K562 (cell line): Measurements from ENCODE around the gene ACHE. TPM values are rescaled to one million over a fixed set of nuclear protein-coding genes. Genes with fewer than 3 reads are reported as not detected.
A peak's percentile ranks its signal among the peaks of the same experiment; 100 is the strongest.

Source experiments
- ATAC-seq: fragments of 200-7000 bp; cut with Tn5 transposase; 3 replicates; pipeline ENCODE4 v1.9.1; 2020; ENCODE audit warnings: moderate library complexity
- BruUV-seq: library from RNA; stranded (reverse); fragments of 400-500 nt; replicated peaks from 2 replicates; lab custom pipeline; 2021; lab: Mats Ljungman, UMichigan
- CTCF ChIA-PET: fragments of 300-600 bp; formaldehyde crosslinking; extraction: SDS; loops from one replicate; lab custom pipeline; 2021; ENCODE audit warnings: low intra/inter-chr PET ratio; lab: Yijun Ruan, JAX
- POLR2A ChIA-PET: fragments of 300-600, 350-650 bp; sonication (Branson Sonifier 250); formaldehyde crosslinking; extraction: SDS; loops from one replicate; lab custom pipeline; 2021; ENCODE audit warnings: antibody characterized with exemption, inconsistent platforms; lab: Yijun Ruan, JAX
- DNase-seq, 4 experiments: peaks; one replicate each; pipeline versions ENCODE4 v3.0.0 to v3.0.0-alpha.2; 2011 to 2018; ENCODE audit warnings: low spot score in 3 of 4, mixed read lengths in 3 of 4; ENCODE audit errors: extremely low read depth in 1 of 4
- FAIRE-seq: peaks from 2 replicates; lab custom pipeline; 2011; peaks lifted over from hg19 to GRCh38; lab: Jason Lieb, UNC
- H2AFZ ChIP-seq: 2 replicates; pipeline ENCODE4 v1.6.0; 2011; ENCODE audit warnings: low read depth, low read length, control low read depth, inconsistent platforms
- H3K27ac ChIP-seq: fragments of 200-600 bp; 3 replicates; pipeline ENCODE4 v1.8.0; 2011; ENCODE audit warnings: low read depth, mild to moderate bottlenecking, control low read depth, inconsistent platforms, low read length, moderate library complexity, mixed read lengths; ENCODE audit errors: extremely low read depth
- H3K27me3 ChIP-seq, 2 experiments: fragments of 300-600 bp in 1 of 2; 2 replicates in 1 of 2; 3 replicates in 1 of 2; pipeline versions ENCODE4 v1.6.0 to v1.8.0; 2011; ENCODE audit warnings: inconsistent platforms in 2 of 2, low read length in 2 of 2, mild to moderate bottlenecking in 1 of 2, mixed read lengths in 1 of 2, moderate library complexity in 1 of 2; ENCODE audit not compliant: control insufficient read depth in 2 of 2, insufficient read depth in 2 of 2
- H3K36me3 ChIP-seq: fragments of 300-600 bp; 3 replicates; pipeline ENCODE4 v1.8.0; 2011; ENCODE audit warnings: mild to moderate bottlenecking, low read length, inconsistent platforms; ENCODE audit not compliant: control insufficient read depth, insufficient read depth
- H3K4me1 ChIP-seq, 2 experiments: fragments of 200-600 bp in 1 of 2; replicated peaks in 1 of 2; 2 replicates in 1 of 2; 3 replicates in 1 of 2; pipeline versions ENCODE4 v1.5.1 to v1.8.0; 2011; ENCODE audit warnings: inconsistent platforms in 2 of 2, low read length in 2 of 2, mild to moderate bottlenecking in 1 of 2, mixed read lengths in 1 of 2, moderate library complexity in 1 of 2; ENCODE audit not compliant: control insufficient read depth in 2 of 2, insufficient read depth in 2 of 2
- H3K4me2 ChIP-seq: 2 replicates; pipeline ENCODE4 v1.6.1; 2011; ENCODE audit warnings: low read length, control low read depth, inconsistent platforms, mixed read lengths; ENCODE audit not compliant: insufficient read depth
- H3K4me3 ChIP-seq: fragments of 200-600 bp; sonication (generic), shearing (Covaris generic); 2 replicates; pipeline ENCODE4 v1.5.1; 2016; ENCODE audit warnings: control low read depth, inconsistent platforms
- H3K79me2 ChIP-seq: fragments of 200-600 bp; 3 replicates; pipeline ENCODE4 v1.8.0; 2011; ENCODE audit warnings: low read length, inconsistent platforms; ENCODE audit not compliant: control insufficient read depth, insufficient read depth
- H3K9ac ChIP-seq, 2 experiments: 2 replicates each; pipeline versions ENCODE4 v1.6.0 to v1.6.1; 2011; ENCODE audit warnings: low read depth in 2 of 2, low read length in 2 of 2, control low read depth in 1 of 2, inconsistent platforms in 1 of 2, mild to moderate bottlenecking in 1 of 2, mixed read lengths in 1 of 2; ENCODE audit not compliant: insufficient read depth in 1 of 2
- H3K9me1 ChIP-seq: one replicate; pipeline ENCODE4 v1.6.0; 2011; ENCODE audit warnings: inconsistent platforms, mild to moderate bottlenecking, low read length, moderate library complexity; ENCODE audit not compliant: control insufficient read depth, insufficient read depth
- H3K9me3 ChIP-seq: replicated peaks from 2 replicates; pipeline ENCODE4 v1.5.1; 2011; ENCODE audit warnings: low read depth, low read length, inconsistent platforms; ENCODE audit not compliant: control insufficient read depth, insufficient read depth
- H4K20me1 ChIP-seq: replicated peaks from 2 replicates; pipeline ENCODE4 v1.6.1; 2011; ENCODE audit warnings: low read length, inconsistent platforms, mixed read lengths; ENCODE audit not compliant: control insufficient read depth, insufficient read depth
- POLR2A ChIP-seq: fragments of 450-650 bp; conservative IDR thresholded peaks from 2 replicates; pipeline ENCODE4 v1.6.1; 2016
- POLR2G ChIP-seq: fragments of 200-400 bp; formaldehyde crosslinking; IDR thresholded peaks from 2 replicates; pipeline ENCODE4 v1.6.1; 2017; ENCODE audit warnings: low read depth, mild to moderate bottlenecking, antibody characterized with exemption, low read length, moderate library complexity
- RBFOX2 ChIP-seq: fragments of 200-400 bp; formaldehyde crosslinking; IDR thresholded peaks from 2 replicates; pipeline ENCODE4 v1.6.1; 2017; ENCODE audit warnings: low read depth, mild to moderate bottlenecking, low read length, moderate library complexity
- SMARCC2 ChIP-seq: fragments of 450-650 bp; IDR thresholded peaks from 2 replicates; pipeline ENCODE4 v1.6.1; 2017; ENCODE audit warnings: antibody characterized with exemption, moderate library complexity, mild to moderate bottlenecking, low read depth
- TCF7 ChIP-seq: sonication (generic); IDR thresholded peaks from 2 replicates; pipeline ENCODE4 v1.6.1; 2016; ENCODE audit warnings: antibody characterized with exemption, borderline replicate concordance
- WGBS: fragments of 100-300 bp; shearing (Covaris generic); methylation state at CpG from one replicate; pipeline ENCODE4 v1.1.6; 2016; ENCODE audit warnings: low coverage, mixed read lengths; ENCODE audit not compliant: insufficient coverage; ENCODE audit errors: missing lambda C conversion rate; 5-methylcytosine and 5-hydroxymethylcytosine counted together
- in situ Hi-C: fragments of 300-500 bp; cut with MboI; formaldehyde crosslinking; loops from 4 replicates; pipeline ENCODE4 v1.15.0; 2018; ENCODE audit warnings: inconsistent platforms, mixed read lengths
- intact Hi-C: fragments of 100-400 bp; cut with micrococcal nuclease; formaldehyde crosslinking; loops from 2 replicates; pipeline ENCODE4 v1.14.2; 2022
- polyA plus RNA-seq, 8 experiments: library from polyadenylated mRNA; depleted of rRNA in 4 of 8; stranded (reverse) in 5 of 8; unstranded in 3 of 8; fragments of >200 nt; fragmentation: Nextera tagmentation in 2 of 8; fragmentation: Illumina TruSeq in 1 of 8; extraction: Ambion mirVana in 2 of 8; extraction: Trizol in 1 of 8; gene quantifications; 2 replicates each; pipeline versions ENCODE4 v1.2.1 to v1.2.3, GENCODE V29; 2011 to 2014; ENCODE audit warnings: inconsistent platforms in 1 of 8, missing spikeins in 1 of 8
- total RNA-seq, 7 experiments: library from RNA; depleted of rRNA in 6 of 7; stranded (reverse); fragments of >200 nt in 6 of 7; fragmentation: Illumina TruSeq in 2 of 7; extraction: Trizol in 2 of 7; gene quantifications; 2 replicates each; pipeline versions ENCODE4 v1.2.1 to v1.2.3, GENCODE V29; 2011 to 2021; ENCODE audit warnings: low replicate concordance in 1 of 7
- TF ChIP-seq, protein P1 (sequence below), 2 experiments: fragments of 200-800 bp in 1 of 2; sonication (Bioruptor generic) in 1 of 2; sonication (generic) in 1 of 2; formaldehyde crosslinking in 1 of 2; IDR thresholded peaks in 1 of 2; conservative IDR thresholded peaks in 1 of 2; 2 replicates each; pipeline versions ENCODE4 v1.5.0 to v1.6.1; 2016 to 2020; ENCODE audit warnings: missing compliant biosample characterization in 1 of 2, missing genetic modification characterization in 1 of 2, missing genetic modification reagents in 1 of 2
- TF ChIP-seq, protein P2 (sequence below): fragments of 450-650 bp; formaldehyde crosslinking; IDR thresholded peaks from 2 replicates; pipeline ENCODE4 v1.4.0; 2022; ENCODE audit warnings: missing genetic modification characterization

ACHE gene
- total and polyA plus RNA-seq, 9 of the 15 experiments (the other 6 are each of a cell fraction or from before 2014, with no cell fraction given), result 0.04 to 8.8 (median 1.9) TPM

- no TSS peak for BruUV-seq
- peaks cover 28% of the 10 kb centered on the region for H4K20me1 ChIP-seq
- peak overlapping the region; percentile 83 for H3K4me2 ChIP-seq
- in situ Hi-C loops, result no loop called here
- ChIA-PET CTCF (no interaction called here), POLR2A (interaction anchor here (0.6 to 6.3 kb wide), 6 partner anchors 11 to 404 kb away, joined by 3 to 144 read pairs (median 3); partner anchors contain the start of genes NYAP1 and SRRT)
- peak overlapping the region; percentile 89 for H3K27ac ChIP-seq
- peak overlapping the region; percentile 86 to 100 for H3K9ac ChIP-seq
- H2AFZ ChIP-seq, result no peak overlapping the region
- DNase-seq, result no peak
- H3K4me1 ChIP-seq, result peaks cover 27 to 67% of the 10 kb centered on the region in 2 experiments
- peaks cover 47% of the 10 kb centered on the region for H3K79me2 ChIP-seq
- no peak for FAIRE-seq
- intact Hi-C loops, result no loop called here
- no peak for ATAC-seq
- peaks cover 69% of the 10 kb centered on the region for H3K36me3 ChIP-seq
- no peaks in the 10 kb centered on the region for H3K9me3 ChIP-seq
- peak overlapping the region; percentile 12; the same call in 1 of the 2 replicates for H3K4me3 ChIP-seq
- WGBS, result 84% methylated on average over 22 of the region's 25 CpGs
- no peaks in the 10 kb centered on the region for H3K27me3 ChIP-seq
- peaks cover 5% of the 10 kb centered on the region for H3K9me1 ChIP-seq
- TF ChIP-seq SMARCC2, result no peak
- TF ChIP-seq POLR2G, result peak; percentile 39; the same call in 1 of the 2 replicates
- TF ChIP-seq, protein P1, sequence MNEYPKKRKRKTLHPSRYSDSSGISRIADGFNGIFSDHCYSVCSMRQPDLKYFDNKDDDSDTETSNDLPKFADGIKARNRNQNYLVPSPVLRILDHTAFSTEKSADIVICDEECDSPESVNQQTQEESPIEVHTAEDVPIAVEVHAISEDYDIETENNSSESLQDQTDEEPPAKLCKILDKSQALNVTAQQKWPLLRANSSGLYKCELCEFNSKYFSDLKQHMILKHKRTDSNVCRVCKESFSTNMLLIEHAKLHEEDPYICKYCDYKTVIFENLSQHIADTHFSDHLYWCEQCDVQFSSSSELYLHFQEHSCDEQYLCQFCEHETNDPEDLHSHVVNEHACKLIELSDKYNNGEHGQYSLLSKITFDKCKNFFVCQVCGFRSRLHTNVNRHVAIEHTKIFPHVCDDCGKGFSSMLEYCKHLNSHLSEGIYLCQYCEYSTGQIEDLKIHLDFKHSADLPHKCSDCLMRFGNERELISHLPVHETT (CRISPR knock-in tag; conservative IDR thresholded peaks at IDR 0.05 in 1 of 2, IDR thresholded peaks at IDR 0.05 in 1 of 2), result 0 out of 4 replicates have a peak, but pooled peaks of 1 of the 2 experiments have one; percentile 1
- TF ChIP-seq RBFOX2, result peak; percentile 35; the same call in 1 of the 2 replicates
- TF ChIP-seq, protein P2, sequence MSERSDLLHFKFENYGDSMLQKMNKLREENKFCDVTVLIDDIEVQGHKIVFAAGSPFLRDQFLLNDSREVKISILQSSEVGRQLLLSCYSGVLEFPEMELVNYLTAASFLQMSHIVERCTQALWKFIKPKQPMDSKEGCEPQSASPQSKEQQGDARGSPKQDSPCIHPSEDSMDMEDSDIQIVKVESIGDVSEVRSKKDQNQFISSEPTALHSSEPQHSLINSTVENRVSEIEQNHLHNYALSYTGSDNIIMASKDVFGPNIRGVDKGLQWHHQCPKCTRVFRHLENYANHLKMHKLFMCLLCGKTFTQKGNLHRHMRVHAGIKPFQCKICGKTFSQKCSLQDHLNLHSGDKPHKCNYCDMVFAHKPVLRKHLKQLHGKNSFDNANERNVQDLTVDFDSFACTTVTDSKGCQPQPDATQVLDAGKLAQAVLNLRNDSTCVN (CRISPR knock-in tag), result no peak
- TF ChIP-seq TCF7, result 0 out of 2 replicates have a peak, but pooled peaks have one; percentile 30
- TF ChIP-seq POLR2A, result 0 out of 2 replicates have a peak, but pooled peaks have one; percentile 3
These were observed 8.7 kb downstream of the ACHE start for GRCh38 chr7:100886936-100887515.
